CD4-positive, alpha-beta T cell treated with Interferon alpha-2 for 1 hour (primary cell): ENCODE results near the gene CALY.

Experiments
- DNase-seq, 2 donors: peaks; one replicate each; pipeline ENCODE4 v3.0.0-alpha.2; 2020 to 2022

The CALY gene

GRCh38 chr10:133366130-133366478 lies 29.4 kb upstream of the CALY start:
- no peak for DNase-seq

- no peak for DNase-seq
Measured at GRCh38 chr10:133365461-133366129, 28.9 kb upstream of the CALY start.

GRCh38 chr10:133364645-133365431 lies 28.1 kb upstream of the CALY start:
- no peak for DNase-seq

GRCh38 chr10:133362846-133363245 lies 26.1 kb upstream of the CALY start:
- no peak for DNase-seq

- DNase-seq = no peak
Measured at GRCh38 chr10:133361773-133362441, 25.2 kb upstream of the CALY start.

GRCh38 chr10:133361227-133361626 lies 24.5 kb upstream of the CALY start:
- DNase-seq = no peak

GRCh38 chr10:133359972-133360610 lies 23.4 kb upstream of the CALY start:
- DNase-seq = no peak

- peak in 1 of 2 donors; percentile 46 for DNase-seq
Measured at GRCh38 chr10:133359554-133359971, 22.9 kb upstream of the CALY start.

GRCh38 chr10:133358925-133359310 lies 22.2 kb upstream of the CALY start:
- DNase-seq = no peak

GRCh38 chr10:133358162-133358924 lies 21.6 kb upstream of the CALY start:
- no peak for DNase-seq

- DNase-seq = peak; percentile 78 to 84
Measured at GRCh38 chr10:133357285-133358161, 20.8 kb upstream of the CALY start, which contains the start of gene FUOM. Gene FUOM, minus strand, starts transcription at chr10:133358019. Its CDS starts 12 bp downstream, at chr10:133358007.

- no peak for DNase-seq
Measured at GRCh38 chr10:133356549-133357284, 20.0 kb upstream of the CALY start.

- no peak for DNase-seq
Measured at GRCh38 chr10:133355991-133356390, 19.3 kb upstream of the CALY start.

GRCh38 chr10:133355266-133355665 lies 18.6 kb upstream of the CALY start:
- DNase-seq = no peak

- no peak for DNase-seq
Measured at GRCh38 chr10:133354672-133355240, 18.1 kb upstream of the CALY start.

- no peak for DNase-seq
Measured at GRCh38 chr10:133353988-133354605, 17.4 kb upstream of the CALY start.

GRCh38 chr10:133353202-133353959 lies 16.7 kb upstream of the CALY start:
- DNase-seq = no peak

GRCh38 chr10:133351408-133352318 lies 15.0 kb upstream of the CALY start:
- DNase-seq = no peak
